ENCODE data around the gene RASL10B.

RASL10B gene

GRCh38 chr17:35728551-35728950, 2.9 kb upstream of the RASL10B start:
- no peak for TF ChIP-seq CTCF (IDR thresholded peaks at IDR 0.05; ENCODE audit: low read depth, low read length)

DNA sequence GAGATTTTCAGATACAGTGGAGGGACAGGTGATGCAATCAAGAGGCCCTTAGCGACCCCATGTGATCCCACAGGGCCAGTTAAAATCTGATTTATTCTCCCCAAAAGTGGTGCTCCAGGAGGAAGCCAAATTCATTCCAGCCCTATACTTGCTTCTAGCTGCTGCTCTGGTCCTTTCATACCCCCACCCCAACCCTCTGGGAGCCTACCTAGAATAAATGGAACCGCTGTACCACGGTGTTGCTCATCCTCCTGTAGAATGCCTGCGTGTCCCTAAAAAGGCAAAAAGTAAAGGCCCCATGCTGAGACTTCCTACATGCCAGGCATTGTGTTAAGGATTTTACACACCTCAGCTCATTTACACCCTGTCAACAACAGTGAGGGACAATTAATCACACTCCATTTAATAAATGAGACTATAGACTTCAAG, 2.0 kb upstream of the RASL10B start:
- DNase-seq (ENCODE audit: extremely low read depth, low read depth), result no peak
- TF ChIP-seq CTCF (IDR thresholded peaks at IDR 0.05; ENCODE audit: low read depth, low read length), result no peak

More at GRCh38 chr17:35728551-35728950, 2.9 kb upstream of the RASL10B start:
- DNase-seq (ENCODE audit: extremely low read depth, low read depth), result no peak

DNA sequence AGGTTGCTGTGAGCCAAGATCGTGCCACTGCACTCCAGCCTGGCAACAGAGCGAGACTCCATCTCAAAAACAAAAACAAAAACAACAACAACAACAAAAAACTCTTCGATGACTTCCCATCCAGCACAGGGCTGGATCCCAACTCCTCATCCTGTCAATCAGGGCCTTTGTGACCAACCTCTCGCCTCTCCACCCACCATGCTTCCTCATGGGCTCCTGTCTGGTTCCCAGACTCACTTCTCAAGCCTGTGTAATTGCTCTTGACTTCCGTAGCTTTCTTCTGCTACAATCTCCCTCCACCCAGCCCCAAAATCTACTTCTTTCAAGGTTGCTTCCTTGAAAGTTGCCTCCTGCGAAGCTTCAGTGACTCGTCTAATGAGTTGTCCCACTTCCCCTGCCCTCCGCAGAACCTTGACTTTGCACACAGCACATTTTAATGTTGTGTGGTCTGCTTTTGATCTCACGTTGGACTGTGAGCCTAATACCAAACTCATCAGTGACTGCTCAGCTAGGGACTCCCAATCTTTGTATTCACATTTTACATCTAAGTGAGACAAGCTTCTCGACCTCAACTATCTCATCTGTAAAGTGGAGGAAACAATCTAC, 936 bp upstream of the RASL10B start:
- DNase-seq (ENCODE audit: extremely low read depth, low read depth), result no peak
- no peak for TF ChIP-seq CTCF (IDR thresholded peaks at IDR 0.05; ENCODE audit: low read depth, low read length)

DNA sequence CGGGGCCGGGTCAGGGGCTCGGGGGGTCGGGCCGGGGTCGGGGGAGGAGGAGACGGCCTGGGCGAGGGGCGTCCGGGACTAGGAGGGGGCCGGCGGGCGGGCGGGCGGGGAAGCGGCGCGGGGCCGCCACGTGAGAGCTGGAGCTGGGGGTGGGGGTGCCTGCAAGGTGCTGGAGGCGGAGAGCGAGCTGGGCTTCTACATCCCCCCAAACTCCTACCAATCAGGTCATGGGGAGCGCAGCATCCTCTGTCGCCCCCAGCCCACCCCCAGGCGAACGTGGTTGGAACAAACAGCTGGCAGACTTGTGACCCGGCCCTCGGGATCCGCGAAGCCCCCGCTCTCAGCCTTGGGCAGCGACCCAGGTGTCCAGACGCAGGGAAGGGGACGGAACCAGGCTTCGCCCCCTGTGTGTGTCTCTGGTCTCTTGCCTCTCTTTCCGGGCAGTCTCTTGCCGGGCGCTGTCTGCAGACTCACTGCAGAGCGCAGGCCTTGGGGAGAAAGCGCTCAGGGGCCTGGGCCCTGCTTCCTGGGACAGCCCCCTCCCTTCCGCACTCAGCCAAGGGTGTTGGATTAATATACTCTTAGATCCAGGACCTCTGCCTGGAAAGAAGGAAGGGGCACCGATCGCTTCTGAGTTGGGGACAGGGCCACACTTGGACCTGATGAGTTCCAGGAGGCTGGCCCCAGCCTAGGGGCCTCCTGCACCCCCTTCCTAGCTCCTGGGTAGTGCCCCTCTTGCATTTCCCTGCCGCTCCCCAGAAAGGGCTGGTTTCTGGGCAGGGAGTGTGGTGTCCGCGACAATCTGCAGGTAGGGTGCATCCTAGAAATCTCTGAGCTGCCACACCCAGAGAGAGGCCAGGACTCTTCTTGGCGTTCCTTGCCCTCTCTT, 722 bp downstream of the RASL10B start:
- no peak for DNase-seq (ENCODE audit: extremely low read depth, low read depth)
- TF ChIP-seq CTCF (IDR thresholded peaks at IDR 0.05; ENCODE audit: low read depth, low read length), result no peak

DNA sequence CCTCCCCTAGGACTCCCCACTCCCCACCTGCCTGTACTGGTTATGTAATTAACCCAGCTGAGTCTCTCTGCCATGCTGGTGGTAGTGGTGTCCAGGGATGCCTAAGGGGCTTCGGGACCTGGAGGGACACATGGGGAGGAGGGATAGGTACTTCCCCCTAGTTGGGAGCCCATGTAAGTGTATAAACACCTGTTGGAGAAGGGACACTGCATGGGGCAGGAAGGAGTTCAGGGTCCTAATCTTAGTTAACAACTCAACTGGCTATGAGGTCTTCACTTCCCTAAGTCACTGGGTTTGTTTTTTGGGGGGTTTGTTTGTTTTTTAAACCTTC, 1.3 kb downstream of the RASL10B start:
- DNase-seq (ENCODE audit: extremely low read depth, low read depth), result no peak
- TF ChIP-seq CTCF (IDR thresholded peaks at IDR 0.05; ENCODE audit: low read depth, low read length), result no peak

DNA sequence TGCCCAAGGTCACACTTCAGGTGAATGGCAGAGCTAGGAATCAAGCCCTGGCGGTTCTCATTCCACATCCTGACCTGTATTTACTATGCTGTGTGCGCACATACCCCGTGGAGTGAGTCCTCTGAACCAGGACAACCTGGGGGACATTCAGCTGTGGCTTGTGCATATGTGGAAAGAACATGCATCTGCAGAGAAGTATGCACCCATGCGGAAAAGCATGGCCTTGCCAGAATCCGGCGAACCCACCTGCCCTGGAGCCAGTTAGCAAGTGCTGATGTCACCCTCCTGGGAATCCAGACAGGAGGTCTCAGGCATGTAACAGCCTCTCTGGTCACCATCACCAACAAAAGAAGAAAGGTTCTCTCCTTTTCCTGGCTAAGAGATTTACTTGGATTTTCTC, 1.9 kb downstream of the RASL10B start:
- no peak for TF ChIP-seq CTCF (IDR thresholded peaks at IDR 0.05; ENCODE audit: low read depth, low read length)
- DNase-seq (ENCODE audit: extremely low read depth, low read depth), result no peak

DNA sequence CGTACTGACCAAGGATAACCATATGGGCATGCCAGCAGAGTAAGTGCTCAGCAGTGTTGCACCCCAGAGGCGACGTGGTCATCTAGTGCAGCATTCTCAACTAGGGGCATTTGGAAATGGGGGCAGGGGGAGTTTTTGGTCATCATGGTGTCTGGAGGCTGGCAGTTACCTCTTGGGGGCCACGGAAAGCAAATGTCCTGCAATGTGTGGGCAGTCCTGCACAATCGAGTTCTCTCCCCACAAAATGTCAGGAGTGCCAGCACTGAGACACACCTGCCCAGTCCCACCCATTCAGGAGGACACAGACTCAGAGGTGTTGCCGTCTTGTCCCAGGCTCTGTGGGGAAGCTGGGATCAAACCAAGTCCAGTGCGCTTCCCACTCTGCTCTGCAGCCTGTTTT, 3.0 kb downstream of the RASL10B start:
- DNase-seq (ENCODE audit: extremely low read depth, low read depth), result no peak
- TF ChIP-seq CTCF (IDR thresholded peaks at IDR 0.05; ENCODE audit: low read depth, low read length), result no peak

All from AG09319 (cell line).